HG02870 (cell line): Measurements from ENCODE around the gene ADAMTS2.

ENCODE experiments used
- ATAC-seq: cut with Tn5 transposase; IDR thresholded peaks from one replicate; pipeline ENCODE4 v1.9.1; 2021; ENCODE audit warnings: mild to moderate bottlenecking, moderate library complexity; ENCODE audit not compliant: unreplicated experiment

ADAMTS2 gene

GRCh38 chr5:179187229-179187678 lies 158.0 kb downstream of the ADAMTS2 start:
- ATAC-seq: no peak

GRCh38 chr5:179186801-179187200 lies 158.5 kb downstream of the ADAMTS2 start:
- ATAC-seq: no peak

GRCh38 chr5:179185941-179186411 lies 159.3 kb downstream of the ADAMTS2 start:
- ATAC-seq: no peak

- no peak for ATAC-seq
Measured at GRCh38 chr5:179185256-179185940, 159.9 kb downstream of the ADAMTS2 start.

- no peak for ATAC-seq
Measured at GRCh38 chr5:179184521-179185050, 160.7 kb downstream of the ADAMTS2 start.

GRCh38 chr5:179183481-179183880 lies 161.8 kb downstream of the ADAMTS2 start:
- no peak for ATAC-seq

GRCh38 chr5:179182601-179183000 lies 162.7 kb downstream of the ADAMTS2 start:
- ATAC-seq: no peak

GRCh38 chr5:179181988-179182387 lies 163.3 kb downstream of the ADAMTS2 start:
- ATAC-seq: no peak

GRCh38 chr5:179180921-179181645 lies 164.2 kb downstream of the ADAMTS2 start:
- ATAC-seq: no peak

- ATAC-seq: no peak
Measured at GRCh38 chr5:179180061-179180610, 165.1 kb downstream of the ADAMTS2 start.

- no peak for ATAC-seq
Measured at GRCh38 chr5:179177711-179178575, 167.3 kb downstream of the ADAMTS2 start.

GRCh38 chr5:179176571-179177230 lies 168.6 kb downstream of the ADAMTS2 start:
- no peak for ATAC-seq

- ATAC-seq: no peak
Measured at GRCh38 chr5:179176166-179176565, 169.1 kb downstream of the ADAMTS2 start.

GRCh38 chr5:179171816-179172745 lies 173.2 kb downstream of the ADAMTS2 start:
- no peak for ATAC-seq

GRCh38 chr5:179171251-179171815 lies 173.9 kb downstream of the ADAMTS2 start:
- no peak for ATAC-seq

GRCh38 chr5:179170606-179171005 lies 174.7 kb downstream of the ADAMTS2 start:
- no peak for ATAC-seq

- ATAC-seq: no peak
Measured at GRCh38 chr5:179169836-179170235, 175.4 kb downstream of the ADAMTS2 start.

- ATAC-seq: no peak
Measured at GRCh38 chr5:179168664-179169063, 176.6 kb downstream of the ADAMTS2 start.
